Measurements from ENCODE around the gene HSD11B2.

Gene HSD11B2

DNA sequence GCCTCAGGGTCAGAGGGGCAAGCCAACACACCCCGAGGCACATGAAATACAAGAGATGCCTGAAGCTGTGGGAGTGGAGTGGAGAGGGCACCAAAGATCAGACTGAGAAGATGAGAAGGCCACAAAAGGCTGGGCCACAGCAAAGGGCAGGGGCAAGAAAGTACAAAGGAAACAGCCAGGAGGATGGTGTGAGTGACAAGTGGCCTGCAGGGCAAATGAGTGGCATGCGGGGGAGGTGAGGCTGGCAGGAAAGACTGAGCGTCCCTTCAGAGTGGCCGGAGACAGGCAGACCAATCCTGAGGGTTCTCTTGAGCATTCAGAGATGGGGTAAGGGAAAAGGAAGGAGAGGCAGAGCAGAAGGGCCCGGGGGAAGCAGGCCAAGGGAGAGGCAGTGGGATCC, 23.2 kb downstream of the HSD11B2 start:
- DNase-seq = no peak

GRCh38 chr16:67454852-67455251, 23.9 kb downstream of the HSD11B2 start:
- no peak for DNase-seq

DNA sequence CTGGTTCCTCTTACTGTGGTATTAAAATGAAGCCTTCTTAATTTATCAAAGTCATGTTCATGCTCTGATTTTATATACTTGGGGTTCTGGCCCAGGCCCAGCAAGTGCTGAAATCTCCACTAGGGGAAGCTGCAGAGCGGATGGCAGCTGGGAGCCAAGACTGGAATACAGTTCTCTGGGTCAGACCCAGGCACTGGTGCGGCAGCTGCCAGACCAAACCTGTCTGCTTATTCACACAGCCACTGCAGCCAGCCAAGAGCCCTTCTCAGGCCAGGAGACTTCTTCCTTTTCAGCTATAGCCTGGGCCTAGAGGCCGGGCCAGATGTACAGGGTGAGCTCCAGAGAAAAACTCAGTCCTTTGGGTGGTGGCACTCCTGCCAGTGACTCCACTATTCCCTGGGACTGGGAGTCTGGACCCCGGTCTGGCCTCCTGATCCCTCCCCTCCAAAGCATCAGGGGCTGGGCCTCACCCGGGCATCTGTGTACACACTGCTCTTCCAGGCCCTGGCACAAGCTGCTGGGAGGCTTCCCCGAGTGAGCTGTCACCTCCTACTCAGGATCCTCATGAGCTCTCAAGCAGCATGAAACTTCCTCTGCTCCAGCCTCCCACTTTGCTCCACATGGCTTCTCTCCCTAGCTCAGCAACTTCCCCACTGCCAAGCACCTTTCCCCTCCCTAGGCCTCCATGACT, 25.6 kb downstream of the HSD11B2 start:
- no peak for DNase-seq

DNA sequence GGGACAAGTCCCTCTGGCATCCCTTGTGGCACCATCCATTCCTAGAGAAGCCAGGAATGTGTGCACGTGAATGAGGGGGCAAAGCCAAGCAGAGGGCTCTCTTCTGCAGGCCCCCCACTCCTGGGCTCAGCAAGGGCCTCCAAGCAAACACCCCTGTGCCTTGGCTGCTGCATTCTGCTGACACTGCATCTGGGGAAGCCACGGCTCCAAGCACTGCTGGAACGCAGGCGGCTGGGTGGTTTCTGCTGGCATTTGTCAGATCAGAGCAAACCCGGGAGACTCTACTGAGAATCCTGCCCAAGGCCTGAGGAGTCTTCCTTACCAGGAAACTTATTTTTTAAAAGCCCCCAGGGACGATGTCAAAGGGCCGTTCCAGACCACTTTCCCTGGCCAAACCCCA, 26.7 kb downstream of the HSD11B2 start:
- DNase-seq = peak; percentile 24

DNA sequence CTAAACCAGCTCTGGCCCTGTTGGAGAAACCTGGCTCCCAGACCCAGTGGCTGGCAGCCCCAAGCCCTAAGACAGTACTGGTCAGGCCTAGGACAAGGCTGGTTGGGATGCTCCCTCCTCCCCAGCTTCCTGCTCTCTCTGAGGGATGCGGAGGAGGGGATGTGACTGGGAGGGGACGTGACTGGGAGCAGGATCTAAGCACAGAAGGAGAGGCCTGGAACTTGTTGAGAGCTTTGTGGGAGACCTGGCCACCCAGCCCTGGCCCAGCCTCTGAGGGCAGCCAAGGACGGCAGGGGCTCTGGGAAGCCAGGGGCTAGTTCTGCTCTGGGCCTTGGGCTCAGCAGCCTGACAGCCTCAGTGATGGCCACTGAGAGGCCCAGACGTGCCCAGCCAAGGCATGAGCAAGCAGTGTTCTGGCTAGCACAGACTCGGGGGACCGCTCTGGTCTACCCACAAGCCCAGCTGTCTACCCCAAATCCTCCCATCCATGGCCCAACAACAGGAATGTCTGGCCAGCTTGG, 27.3 kb downstream of the HSD11B2 start:
- peak; percentile 80 for DNase-seq

- peak; percentile 24 for DNase-seq
Observed at GRCh38 chr16:67459066-67459860, 28.3 kb downstream of the HSD11B2 start.

- no peak for DNase-seq
Observed at GRCh38 chr16:67459861-67460150, 28.9 kb downstream of the HSD11B2 start.

GRCh38 chr16:67460168-67460567, 29.2 kb downstream of the HSD11B2 start:
- DNase-seq = no peak

DNA sequence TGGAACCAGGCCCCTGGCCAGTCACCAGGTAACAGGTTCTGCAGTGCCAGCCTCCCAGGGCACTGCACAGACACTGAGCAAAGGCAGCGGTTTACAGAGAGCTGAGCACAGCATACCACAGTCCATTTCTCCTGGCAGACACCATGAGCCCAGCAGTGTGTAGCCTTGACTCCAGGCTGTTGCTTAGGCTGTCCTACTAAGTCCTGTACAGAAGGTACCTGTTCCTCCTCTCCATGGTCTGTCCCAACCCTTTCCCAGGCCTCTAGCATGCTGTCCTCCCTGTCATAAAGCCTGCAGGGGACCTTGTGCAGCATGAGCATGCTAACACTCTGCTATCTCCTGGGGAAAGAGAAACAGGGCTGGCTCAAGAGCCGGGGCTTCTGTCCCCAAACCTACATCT, 30.0 kb downstream of the HSD11B2 start:
- no peak for DNase-seq

DNA sequence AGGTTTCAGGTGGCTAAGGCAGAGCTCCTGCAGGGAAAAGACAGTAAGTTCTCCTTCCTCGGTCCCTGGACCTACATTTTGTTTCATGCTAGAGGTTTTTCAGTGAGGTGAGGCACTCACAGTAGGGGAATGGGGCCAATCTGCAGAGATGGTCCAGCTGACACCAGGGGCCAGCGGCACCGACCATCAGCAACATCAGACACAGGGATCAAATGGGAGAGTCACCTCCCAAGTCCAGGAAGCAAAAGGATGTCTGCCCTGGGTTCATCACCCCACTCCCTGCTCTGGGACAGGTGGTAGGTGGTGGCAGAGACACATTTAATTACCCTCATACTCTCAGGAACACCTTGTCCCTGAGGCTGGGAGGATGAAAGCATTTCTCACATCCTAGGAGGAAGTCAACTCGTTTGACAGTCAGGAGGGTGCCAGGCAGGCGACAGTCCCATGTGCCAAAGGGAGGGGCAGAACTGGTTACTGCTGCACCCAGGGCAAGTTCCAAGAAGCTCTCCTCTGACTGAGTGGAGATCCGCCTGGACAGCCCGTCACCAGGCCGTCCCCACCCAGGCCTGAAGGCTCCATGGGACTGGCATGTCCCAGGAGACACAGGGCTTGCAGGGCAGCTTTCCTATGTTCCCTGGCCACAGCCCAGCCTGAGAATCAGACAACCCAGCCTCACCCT, 30.8 kb downstream of the HSD11B2 start:
- no peak for DNase-seq

DNA sequence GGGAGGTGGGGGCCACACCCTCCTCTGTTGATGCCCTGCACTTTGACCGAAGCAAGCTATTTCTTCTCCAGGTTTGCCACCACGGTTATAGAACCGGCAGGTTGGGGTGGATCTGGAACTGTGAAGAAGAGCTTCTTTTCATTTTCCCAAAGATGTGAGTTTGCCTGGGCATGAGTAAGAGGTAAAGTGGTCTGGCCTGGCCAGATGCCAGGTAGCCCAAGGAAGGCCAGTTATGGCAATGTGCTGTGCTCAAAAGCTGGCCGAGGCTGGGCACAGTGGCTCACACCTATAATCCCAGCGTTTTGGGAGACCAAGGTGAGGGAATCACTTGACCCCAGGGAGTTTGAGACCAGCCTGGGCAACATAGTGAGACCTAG, 31.3 kb downstream of the HSD11B2 start:
- no peak for DNase-seq

DNA sequence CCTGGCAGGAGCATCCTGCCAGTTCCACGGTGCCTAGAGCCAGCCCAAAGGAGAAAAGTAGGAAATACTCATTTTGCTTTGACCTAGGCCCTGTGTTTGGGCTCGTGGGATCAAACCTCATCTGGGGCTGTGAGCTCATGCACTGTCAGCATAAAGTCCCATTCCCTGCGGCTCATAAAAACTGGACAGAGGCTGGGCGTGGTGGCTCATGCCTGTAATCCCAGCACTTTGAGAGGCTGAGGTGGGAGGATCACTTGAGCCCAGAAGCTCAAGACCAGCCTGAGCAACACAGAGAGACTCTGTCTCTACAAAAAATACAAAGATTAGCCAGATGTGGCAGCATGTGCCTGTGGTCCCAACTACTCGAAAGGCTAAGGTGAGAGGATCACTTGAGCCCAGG, 32.1 kb downstream of the HSD11B2 start:
- DNase-seq = no peak

GRCh38 chr16:67463691-67464090, 32.8 kb downstream of the HSD11B2 start:
- DNase-seq = no peak

DNA sequence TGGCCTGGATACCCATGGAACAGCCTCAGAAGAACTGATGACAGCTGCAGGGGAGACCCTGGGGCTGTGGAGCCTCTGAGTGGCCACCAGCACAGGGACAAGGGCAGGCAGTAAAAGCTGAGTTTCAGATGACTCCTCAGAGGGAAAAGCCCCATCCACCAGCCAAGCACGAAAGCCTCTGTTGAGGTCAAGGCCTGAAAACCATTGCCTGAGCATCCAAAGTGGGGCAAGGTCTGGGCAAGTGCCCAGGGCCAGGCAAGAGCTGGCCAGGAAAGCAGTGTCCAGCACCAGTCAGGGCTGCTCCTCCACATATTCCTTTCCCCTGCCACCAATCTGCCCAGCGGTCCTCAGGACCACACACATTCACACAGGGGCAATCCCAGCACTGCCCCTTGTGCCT, 33.6 kb downstream of the HSD11B2 start:
- no peak for DNase-seq

- DNase-seq = no peak
Observed at GRCh38 chr16:67466581-67466980, 35.7 kb downstream of the HSD11B2 start.

DNA sequence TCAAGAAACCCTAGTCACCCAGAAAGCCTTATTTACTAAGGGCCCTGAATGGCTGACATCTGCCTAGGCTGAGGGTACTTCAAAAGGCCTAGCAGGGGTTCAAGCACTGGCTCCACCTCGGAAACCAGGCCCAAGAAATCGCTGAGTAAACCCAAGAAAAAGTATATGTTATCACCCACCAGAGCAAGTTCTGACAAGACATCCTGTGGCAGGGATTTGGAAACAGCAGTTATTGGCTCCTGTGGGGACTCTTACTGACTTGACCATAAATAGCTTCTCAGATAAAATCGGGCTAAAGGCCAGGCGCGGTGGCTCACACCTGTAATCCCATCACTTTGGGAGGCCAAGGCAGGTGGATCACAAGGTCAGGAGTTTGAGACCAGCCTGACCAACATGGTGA, 37.8 kb downstream of the HSD11B2 start:
- DNase-seq = no peak

- no peak for DNase-seq
Observed at GRCh38 chr16:67470359-67470758, 39.4 kb downstream of the HSD11B2 start.

GRCh38 chr16:67471758-67472384, 41.0 kb downstream of the HSD11B2 start:
- DNase-seq = no peak

DNA sequence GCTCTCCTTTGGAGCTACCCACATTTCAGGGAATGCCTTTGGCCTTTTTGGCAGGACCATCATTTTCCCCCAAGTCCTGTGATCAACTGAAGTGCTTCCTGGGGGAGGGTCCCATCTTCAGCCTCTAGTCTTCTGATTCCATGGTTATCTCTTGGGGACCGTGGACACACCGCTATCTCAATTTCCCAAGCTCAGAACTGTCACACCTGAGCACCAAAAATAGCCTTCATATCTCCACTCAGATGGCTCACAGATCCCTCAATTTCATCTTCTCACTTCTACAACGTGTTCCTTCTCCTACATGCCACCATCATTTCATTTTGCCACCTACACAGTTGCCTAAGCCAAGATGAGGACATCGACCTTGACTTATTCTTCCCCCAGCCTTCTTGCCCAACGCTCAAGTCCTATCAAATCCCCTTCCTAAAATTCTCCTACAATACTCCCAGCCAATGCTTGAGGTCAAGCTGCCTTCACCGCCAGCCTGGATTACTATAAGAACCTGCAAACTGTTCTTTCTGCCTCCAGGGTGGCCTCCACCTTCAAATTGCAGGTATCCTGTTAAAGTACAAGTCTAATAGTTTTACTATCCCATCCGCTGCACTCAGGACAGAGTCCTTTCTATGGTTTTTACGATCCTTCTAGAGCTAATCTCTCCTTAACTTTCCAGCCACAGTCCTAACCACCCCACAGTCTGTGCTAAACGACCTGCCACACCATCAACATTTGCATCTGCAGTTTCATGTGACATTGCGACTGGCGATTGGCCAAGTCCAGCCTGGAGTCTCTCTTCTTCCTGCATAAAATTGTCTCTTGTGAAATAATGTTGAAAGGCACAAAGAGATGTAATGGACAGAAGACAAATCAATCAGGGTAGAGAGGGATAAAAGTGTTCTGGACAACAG, 43.9 kb downstream of the HSD11B2 start:
- DNase-seq = no peak

DNA sequence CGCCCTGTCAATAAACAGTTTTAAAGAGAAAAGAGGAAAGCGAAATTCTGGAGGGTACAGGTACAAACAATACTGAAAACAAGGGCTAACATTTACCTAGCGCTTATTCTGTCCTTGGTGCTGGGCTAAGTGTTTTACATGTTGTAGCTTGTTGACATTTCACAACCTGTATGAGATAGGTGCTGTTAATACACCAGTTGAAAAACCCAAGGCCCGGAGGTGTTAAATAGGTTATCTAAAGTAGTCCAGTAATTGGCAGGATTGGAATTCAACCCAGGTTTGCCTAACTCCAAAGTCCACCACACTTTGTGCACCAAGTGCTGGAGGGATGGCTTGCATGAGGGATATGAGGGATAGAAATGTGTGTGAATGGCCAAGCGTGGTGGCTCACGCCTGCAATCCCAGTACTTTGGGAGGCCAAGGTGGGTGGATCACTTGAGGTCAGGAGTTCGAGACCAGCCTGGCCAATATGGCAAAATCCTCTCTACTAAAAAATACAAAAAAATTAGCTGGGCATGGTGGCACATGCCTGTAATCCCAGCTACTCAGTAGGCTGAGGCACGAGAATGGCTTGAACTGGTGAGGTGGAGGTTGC, 47.1 kb downstream of the HSD11B2 start:
- no peak for DNase-seq

DNA sequence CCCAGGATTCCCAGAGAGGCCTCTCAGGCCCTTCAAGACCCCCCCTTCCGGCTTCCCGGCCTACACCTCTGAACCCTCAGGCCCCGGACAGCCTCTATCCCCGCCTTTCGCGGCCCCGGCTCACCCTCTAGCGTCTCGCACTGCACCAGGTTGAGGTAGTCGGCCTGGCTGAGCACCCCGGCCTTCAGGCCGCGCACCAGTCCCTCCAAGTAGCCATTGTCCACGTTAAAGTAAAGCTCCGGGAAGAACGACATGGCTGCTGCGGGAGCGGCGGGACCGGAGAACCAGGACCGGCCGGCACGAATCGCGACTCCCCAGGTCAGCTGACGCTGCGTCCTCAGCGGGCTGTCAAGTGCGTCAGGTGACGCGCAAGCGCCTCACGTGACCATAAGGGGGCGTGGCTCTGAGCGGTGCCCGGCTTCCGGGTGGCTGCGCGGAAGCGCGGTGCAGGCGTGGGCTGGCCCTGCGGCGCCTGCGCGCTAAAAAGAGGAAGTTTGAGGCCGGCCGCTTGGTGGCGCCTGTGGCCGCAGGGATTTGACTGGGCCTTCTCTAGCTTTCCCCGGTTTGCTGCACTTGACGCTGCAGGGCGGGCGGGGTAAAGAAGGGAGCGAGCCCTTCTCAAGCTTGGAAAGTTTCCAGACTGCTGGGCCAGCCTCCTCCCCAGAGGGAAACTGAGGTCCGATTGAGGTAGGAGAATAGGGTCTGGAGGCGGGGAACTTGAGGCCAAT, 50.1 kb downstream of the HSD11B2 start, which contains the start of gene ATP6V0D1:
Gene ATP6V0D1 (minus strand): TSS at position 325 of the 728 bp plus-strand sequence. CDS start 71 bp downstream, at position 254.
- peak; percentile 96 for DNase-seq
